Panc1 (cell line): ENCODE data around the gene KIZ.

ENCODE experiments used
- POLR2AphosphoS5 ChIP-seq: IDR thresholded peaks from 2 replicates; pipeline ENCODE4 v1.6.1; 2012; ENCODE audit warnings: mild to moderate bottlenecking, low read depth, low read length, moderate library complexity
- TCF7L2 ChIP-seq: IDR thresholded peaks from 2 replicates; pipeline ENCODE4 v1.6.1; 2011; ENCODE audit warnings: mild to moderate bottlenecking, low read depth, low read length, inconsistent platforms
- TF ChIP-seq, protein P1 (sequence below): fragments of 450-650 bp; IDR thresholded peaks from 2 replicates; pipeline ENCODE4 v1.5.1; 2017; ENCODE audit warnings: mild to moderate bottlenecking
- TF ChIP-seq, protein P2 (sequence below), 2 experiments: IDR thresholded peaks; 2 replicates each; pipeline ENCODE4 v1.6.1; 2011 to 2012; ENCODE audit warnings: low read depth in 2 of 2, control low read depth in 1 of 2, low read length in 1 of 2, mild to moderate bottlenecking in 1 of 2, moderate library complexity in 1 of 2; ENCODE audit not compliant: insufficient read depth in 1 of 2

DNA sequence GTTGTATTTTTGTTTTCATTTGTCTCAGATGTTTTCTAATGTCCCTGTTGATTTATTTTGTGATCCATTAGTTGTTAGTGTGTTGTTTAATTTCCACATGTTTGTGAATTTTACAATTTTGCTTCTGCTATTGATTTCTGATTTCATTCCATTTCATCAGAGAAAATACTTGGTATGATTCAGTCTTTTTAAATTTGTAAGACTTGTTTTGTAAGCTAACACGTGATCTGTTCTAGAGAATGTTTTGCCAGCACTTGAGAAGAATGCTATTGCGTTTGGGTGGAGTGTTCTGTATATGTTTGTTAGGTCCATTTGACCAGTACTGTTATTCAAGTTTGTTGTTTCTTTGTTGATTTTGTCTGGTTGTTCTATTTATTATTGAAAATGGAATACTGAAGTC lies 53.9 kb downstream of the KIZ start:
- TF ChIP-seq, protein P1, sequence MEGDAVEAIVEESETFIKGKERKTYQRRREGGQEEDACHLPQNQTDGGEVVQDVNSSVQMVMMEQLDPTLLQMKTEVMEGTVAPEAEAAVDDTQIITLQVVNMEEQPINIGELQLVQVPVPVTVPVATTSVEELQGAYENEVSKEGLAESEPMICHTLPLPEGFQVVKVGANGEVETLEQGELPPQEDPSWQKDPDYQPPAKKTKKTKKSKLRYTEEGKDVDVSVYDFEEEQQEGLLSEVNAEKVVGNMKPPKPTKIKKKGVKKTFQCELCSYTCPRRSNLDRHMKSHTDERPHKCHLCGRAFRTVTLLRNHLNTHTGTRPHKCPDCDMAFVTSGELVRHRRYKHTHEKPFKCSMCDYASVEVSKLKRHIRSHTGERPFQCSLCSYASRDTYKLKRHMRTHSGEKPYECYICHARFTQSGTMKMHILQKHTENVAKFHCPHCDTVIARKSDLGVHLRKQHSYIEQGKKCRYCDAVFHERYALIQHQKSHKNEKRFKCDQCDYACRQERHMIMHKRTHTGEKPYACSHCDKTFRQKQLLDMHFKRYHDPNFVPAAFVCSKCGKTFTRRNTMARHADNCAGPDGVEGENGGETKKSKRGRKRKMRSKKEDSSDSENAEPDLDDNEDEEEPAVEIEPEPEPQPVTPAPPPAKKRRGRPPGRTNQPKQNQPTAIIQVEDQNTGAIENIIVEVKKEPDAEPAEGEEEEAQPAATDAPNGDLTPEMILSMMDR: no peak
- TF ChIP-seq POLR2AphosphoS5 (no peak), TCF7L2 (no peak)
- TF ChIP-seq, protein P2, sequence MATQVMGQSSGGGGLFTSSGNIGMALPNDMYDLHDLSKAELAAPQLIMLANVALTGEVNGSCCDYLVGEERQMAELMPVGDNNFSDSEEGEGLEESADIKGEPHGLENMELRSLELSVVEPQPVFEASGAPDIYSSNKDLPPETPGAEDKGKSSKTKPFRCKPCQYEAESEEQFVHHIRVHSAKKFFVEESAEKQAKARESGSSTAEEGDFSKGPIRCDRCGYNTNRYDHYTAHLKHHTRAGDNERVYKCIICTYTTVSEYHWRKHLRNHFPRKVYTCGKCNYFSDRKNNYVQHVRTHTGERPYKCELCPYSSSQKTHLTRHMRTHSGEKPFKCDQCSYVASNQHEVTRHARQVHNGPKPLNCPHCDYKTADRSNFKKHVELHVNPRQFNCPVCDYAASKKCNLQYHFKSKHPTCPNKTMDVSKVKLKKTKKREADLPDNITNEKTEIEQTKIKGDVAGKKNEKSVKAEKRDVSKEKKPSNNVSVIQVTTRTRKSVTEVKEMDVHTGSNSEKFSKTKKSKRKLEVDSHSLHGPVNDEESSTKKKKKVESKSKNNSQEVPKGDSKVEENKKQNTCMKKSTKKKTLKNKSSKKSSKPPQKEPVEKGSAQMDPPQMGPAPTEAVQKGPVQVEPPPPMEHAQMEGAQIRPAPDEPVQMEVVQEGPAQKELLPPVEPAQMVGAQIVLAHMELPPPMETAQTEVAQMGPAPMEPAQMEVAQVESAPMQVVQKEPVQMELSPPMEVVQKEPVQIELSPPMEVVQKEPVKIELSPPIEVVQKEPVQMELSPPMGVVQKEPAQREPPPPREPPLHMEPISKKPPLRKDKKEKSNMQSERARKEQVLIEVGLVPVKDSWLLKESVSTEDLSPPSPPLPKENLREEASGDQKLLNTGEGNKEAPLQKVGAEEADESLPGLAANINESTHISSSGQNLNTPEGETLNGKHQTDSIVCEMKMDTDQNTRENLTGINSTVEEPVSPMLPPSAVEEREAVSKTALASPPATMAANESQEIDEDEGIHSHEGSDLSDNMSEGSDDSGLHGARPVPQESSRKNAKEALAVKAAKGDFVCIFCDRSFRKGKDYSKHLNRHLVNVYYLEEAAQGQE (IDR thresholded peaks at IDR 0.05; ENCODE audit: insufficient read depth in 1 of 2, low read depth in 2 of 2, low read length in 1 of 2): no peak
